Heart left ventricle (tissue), 13 donors: ENCODE data around the gene MYL6.

Experiments
- CTCF ChIP-seq, 12 donors: fragments of 200-600 bp; sonication (generic) in 4 of 12; IDR thresholded peaks; one replicate each; pipeline versions ENCODE4 v1.5.0 to v1.8.0; 2018 to 2022; ENCODE audit warnings: antibody characterized with exemption in 12 of 12, mild to moderate bottlenecking in 5 of 12
- POLR2A ChIP-seq, 2 donors: fragments of 450-650 bp; IDR thresholded peaks; one replicate each; pipeline ENCODE4 v1.6.1; 2017; ENCODE audit warnings: antibody characterized with exemption in 2 of 2, mild to moderate bottlenecking in 2 of 2, moderate library complexity in 2 of 2
- donor health status: ischemic (EF 13 %, LVEDD 7.1; RV severe dilation, severe dysfunction).
- donor health status: DM: no; HTN: yes; CAD: no.
- donor health status: DM: no; HTN: no; CAD: no.
- donor health status: ischemic (EF 25% LVEDD 6.9; RV normal size, moderate dysfunction).
- donor health status: ischemic (EF 25% LVEDD 5.7; RV mildly dilated, moderate dysfunction).
- donor health status: ischemic (EF 35%, LVEDD 5.7; RV mildly dilated, moderate dysfunction).
- donor health status: nonischemic (EF 11% LVEDD 7.7; RV severe dilation, severe dysfunction).
- donor health status: DM: yes; HTN: yes; CAD: no.
- donor health status: PGD.
- donor health status: ischemic (EF 29% LVEDD 5.4; RV normal size, mild dysfunction).
- donor health status: nonischemic (EF 23%, LVEDD 6.1; RV moderate dilation, normal function).

GRCh38 chr12:56127485-56127887 lies 30.7 kb upstream of the MYL6 start:
- TF ChIP-seq POLR2A (IDR thresholded peaks at IDR 0.05) (no peak), CTCF (IDR thresholded peaks at IDR 0.05) (no peak)
